Endothelial cell of hepatic sinusoid (primary cell): ENCODE results near the gene SLC35G1.

Source experiments
- in situ Hi-C: cut with HindIII; loops from 2 replicates; pipeline ENCODE4 v1.10.0; 2017; ENCODE audit warnings: low sequenced_read_pairs

The SLC35G1 gene

GRCh38 chr10:93947055-93947454 lies 53.3 kb downstream of the SLC35G1 start:
- in situ Hi-C loops = no loop called here

GRCh38 chr10:93947524-93947923 lies 53.7 kb downstream of the SLC35G1 start:
- in situ Hi-C loops = no loop called here

- in situ Hi-C loops = no loop called here
Measured at GRCh38 chr10:93951905-93952304, 58.1 kb downstream of the SLC35G1 start.
